ENCODE measurements around the gene OLAH. TPM values are rescaled to one million over a fixed set of nuclear protein-coding genes. Genes with fewer than 3 reads are reported as not detected.

OLAH gene
- total RNA-seq, 1 donor from 2014 or later, result 0.59 TPM

DNA sequence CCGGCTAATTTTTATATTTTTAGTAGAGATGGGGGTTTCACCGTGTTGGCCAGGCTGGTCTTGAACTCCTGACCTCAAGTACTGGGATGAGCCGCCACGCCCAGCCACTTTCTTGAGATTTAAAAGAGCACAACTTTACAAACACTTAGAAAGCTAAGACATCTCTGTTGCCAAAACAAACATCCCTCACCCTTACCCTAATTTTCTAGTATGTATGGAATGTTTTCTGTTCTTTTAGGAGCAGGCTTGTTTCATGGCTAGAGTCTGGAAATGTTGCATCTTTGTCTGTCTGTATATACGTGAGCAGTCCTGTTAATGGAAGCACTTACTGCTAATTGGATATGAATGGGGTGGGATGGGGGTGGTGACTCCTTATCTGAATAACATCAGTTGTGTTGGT lies 2.9 kb downstream of the OLAH start:
- H3K9me3 Mint-ChIP-seq (ENCODE audit: unreplicated experiment), result peaks cover 4% of the 10 kb centered on the region
- peak; percentile 83 for DNase-seq (ENCODE audit: extremely low spot score, unreplicated experiment)
- peaks cover 2% of the 10 kb centered on the region for H3K36me3 Mint-ChIP-seq (ENCODE audit: unreplicated experiment)
- TF ChIP-seq, protein P1, sequence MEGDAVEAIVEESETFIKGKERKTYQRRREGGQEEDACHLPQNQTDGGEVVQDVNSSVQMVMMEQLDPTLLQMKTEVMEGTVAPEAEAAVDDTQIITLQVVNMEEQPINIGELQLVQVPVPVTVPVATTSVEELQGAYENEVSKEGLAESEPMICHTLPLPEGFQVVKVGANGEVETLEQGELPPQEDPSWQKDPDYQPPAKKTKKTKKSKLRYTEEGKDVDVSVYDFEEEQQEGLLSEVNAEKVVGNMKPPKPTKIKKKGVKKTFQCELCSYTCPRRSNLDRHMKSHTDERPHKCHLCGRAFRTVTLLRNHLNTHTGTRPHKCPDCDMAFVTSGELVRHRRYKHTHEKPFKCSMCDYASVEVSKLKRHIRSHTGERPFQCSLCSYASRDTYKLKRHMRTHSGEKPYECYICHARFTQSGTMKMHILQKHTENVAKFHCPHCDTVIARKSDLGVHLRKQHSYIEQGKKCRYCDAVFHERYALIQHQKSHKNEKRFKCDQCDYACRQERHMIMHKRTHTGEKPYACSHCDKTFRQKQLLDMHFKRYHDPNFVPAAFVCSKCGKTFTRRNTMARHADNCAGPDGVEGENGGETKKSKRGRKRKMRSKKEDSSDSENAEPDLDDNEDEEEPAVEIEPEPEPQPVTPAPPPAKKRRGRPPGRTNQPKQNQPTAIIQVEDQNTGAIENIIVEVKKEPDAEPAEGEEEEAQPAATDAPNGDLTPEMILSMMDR (IDR thresholded peaks at IDR 0.05), result no peak
- H3K4me3 Mint-ChIP-seq (ENCODE audit: unreplicated experiment), result no peak overlapping the region
- H3K27ac Mint-ChIP-seq (ENCODE audit: unreplicated experiment), result peak overlapping the region; percentile 83
- peaks cover 42% of the 10 kb centered on the region for H3K4me1 Mint-ChIP-seq (ENCODE audit: unreplicated experiment)
- H3K27me3 Mint-ChIP-seq (ENCODE audit: unreplicated experiment), result peaks cover 5% of the 10 kb centered on the region

DNA sequence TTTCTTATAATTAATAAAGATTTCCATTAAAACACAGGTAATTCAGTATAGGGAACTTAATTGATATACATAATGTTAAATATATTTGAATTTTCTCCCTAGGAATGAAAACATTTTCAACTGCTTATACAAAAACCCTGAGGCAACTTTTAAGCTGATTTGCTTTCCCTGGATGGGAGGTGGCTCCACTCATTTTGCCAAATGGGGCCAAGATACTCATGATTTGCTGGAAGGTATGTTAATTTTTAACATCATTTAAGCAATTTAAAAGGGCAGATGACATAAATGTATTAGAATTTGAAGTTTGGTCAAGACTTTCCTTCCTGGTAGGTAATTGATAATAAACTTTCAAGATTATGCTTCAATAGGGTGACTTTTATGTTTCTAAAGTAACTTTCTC lies 5.8 kb downstream of the OLAH start:
- no peaks in the 10 kb centered on the region for H3K36me3 Mint-ChIP-seq (ENCODE audit: unreplicated experiment)
- peaks cover 52% of the 10 kb centered on the region for H3K4me1 Mint-ChIP-seq (ENCODE audit: unreplicated experiment)
- TF ChIP-seq, protein P1 (IDR thresholded peaks at IDR 0.05), result no peak
- no peak overlapping the region for H3K4me3 Mint-ChIP-seq (ENCODE audit: unreplicated experiment)
- H3K27me3 Mint-ChIP-seq (ENCODE audit: unreplicated experiment), result peaks cover 4% of the 10 kb centered on the region
- no peak overlapping the region for H3K27ac Mint-ChIP-seq (ENCODE audit: unreplicated experiment)
- peaks cover 4% of the 10 kb centered on the region for H3K9me3 Mint-ChIP-seq (ENCODE audit: unreplicated experiment)
- DNase-seq (ENCODE audit: extremely low spot score, unreplicated experiment), result no peak

DNA sequence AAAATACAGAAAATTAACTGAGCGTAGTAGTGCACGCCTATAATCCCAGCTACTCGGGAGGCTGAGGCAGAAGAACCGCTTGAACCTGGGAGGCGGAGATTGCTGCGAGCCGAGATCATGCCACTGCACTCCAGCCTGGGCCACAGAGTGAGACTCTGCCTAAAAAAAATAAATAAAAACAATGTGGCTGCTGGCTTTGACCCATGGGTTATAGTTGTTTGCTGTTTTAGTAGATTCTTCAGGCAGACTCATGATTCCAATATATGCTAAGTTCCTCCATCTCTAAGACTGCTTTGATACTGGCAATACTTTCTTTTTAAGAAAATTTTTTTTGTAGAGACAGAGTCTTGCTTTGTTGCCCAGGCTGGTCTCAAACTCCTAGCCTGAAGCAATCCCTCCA lies 8.4 kb downstream of the OLAH start:
- no peak overlapping the region for H3K4me3 Mint-ChIP-seq (ENCODE audit: unreplicated experiment)
- H3K36me3 Mint-ChIP-seq (ENCODE audit: unreplicated experiment), result no peaks in the 10 kb centered on the region
- peaks cover 28% of the 10 kb centered on the region for H3K4me1 Mint-ChIP-seq (ENCODE audit: unreplicated experiment)
- peak overlapping the region; percentile 12 for H3K27ac Mint-ChIP-seq (ENCODE audit: unreplicated experiment)
- DNase-seq (ENCODE audit: extremely low spot score, unreplicated experiment), result no peak
- peaks cover 7% of the 10 kb centered on the region for H3K9me3 Mint-ChIP-seq (ENCODE audit: unreplicated experiment)
- TF ChIP-seq, protein P1 (IDR thresholded peaks at IDR 0.05), result no peak
- peaks cover 24% of the 10 kb centered on the region for H3K27me3 Mint-ChIP-seq (ENCODE audit: unreplicated experiment)

DNA sequence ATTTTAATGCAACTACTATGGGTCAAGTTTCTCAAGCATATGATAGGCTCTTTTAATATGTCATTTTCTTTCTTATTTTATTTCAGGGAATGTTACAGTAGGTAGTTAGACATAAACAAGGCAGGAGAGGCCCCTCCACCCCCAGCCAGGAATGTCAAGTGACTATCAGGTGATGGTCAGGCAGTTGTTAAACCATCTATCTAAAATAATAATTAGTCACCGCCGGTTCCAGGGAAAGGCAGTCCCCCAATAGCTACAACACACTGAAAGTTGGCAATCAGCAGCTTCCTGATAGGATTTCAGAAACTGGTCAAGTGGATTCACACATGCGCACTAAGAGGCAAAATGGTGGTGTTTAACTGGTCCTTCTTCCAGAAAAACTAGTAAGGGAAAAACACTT lies 9.3 kb downstream of the OLAH start:
- no peaks in the 10 kb centered on the region for H3K36me3 Mint-ChIP-seq (ENCODE audit: unreplicated experiment)
- DNase-seq (ENCODE audit: extremely low spot score, unreplicated experiment), result no peak
- H3K27me3 Mint-ChIP-seq (ENCODE audit: unreplicated experiment), result peaks cover 24% of the 10 kb centered on the region
- TF ChIP-seq, protein P1 (IDR thresholded peaks at IDR 0.05), result no peak
- H3K4me1 Mint-ChIP-seq (ENCODE audit: unreplicated experiment), result peaks cover 24% of the 10 kb centered on the region
- H3K27ac Mint-ChIP-seq (ENCODE audit: unreplicated experiment), result no peak overlapping the region
- H3K4me3 Mint-ChIP-seq (ENCODE audit: unreplicated experiment), result no peak overlapping the region
- peaks cover 7% of the 10 kb centered on the region for H3K9me3 Mint-ChIP-seq (ENCODE audit: unreplicated experiment)

DNA sequence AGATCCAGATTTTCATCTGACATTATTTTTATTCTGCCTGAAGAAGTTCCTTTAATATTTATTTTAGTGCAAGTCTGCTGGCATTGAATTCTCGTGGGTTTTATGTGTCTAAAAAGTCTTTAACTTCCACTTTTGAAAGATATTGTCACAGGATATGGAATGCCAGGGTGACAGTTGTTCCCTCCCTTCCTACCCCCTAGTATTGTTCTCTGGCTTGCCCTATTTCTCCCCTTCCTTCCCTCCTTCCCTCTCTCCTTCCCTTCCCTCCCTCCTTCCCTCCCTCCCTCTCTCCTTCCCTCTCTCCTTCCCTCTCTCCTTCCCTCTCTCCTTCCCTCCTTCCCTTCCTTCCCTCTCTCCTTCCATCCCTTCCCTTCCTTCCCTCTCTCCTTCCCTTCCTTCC lies 14.9 kb downstream of the OLAH start:
- no peak for DNase-seq (ENCODE audit: extremely low spot score, unreplicated experiment)
- Mint-ChIP-seq H3K36me3 (ENCODE audit: unreplicated experiment) (peaks cover 8% of the 10 kb centered on the region), H3K27ac (ENCODE audit: unreplicated experiment) (no peak overlapping the region), H3K27me3 (ENCODE audit: unreplicated experiment) (peaks cover 46% of the 10 kb centered on the region), H3K9me3 (ENCODE audit: unreplicated experiment) (peaks cover 22% of the 10 kb centered on the region), H3K4me1 (ENCODE audit: unreplicated experiment) (no peaks in the 10 kb centered on the region), H3K4me3 (ENCODE audit: unreplicated experiment) (no peak overlapping the region)
- TF ChIP-seq, protein P1 (IDR thresholded peaks at IDR 0.05), result no peak

Measured in osteocyte (in vitro differentiated cells).